H54 (cell line): ENCODE results near the gene RPL32.
"Not testable (repeated sequence)": the region's sequence is repeated elsewhere in the genome, so short reads cannot be mapped to it uniquely, and the experiment has no call there.

Experiments
- DNase-seq: peaks from one replicate; pipeline ENCODE4 v3.0.0; 2011; ENCODE audit warnings: low spot score, mixed read lengths; ENCODE audit not compliant: insufficient read length
- FAIRE-seq: peaks from 3 replicates; lab custom pipeline; 2011; peaks lifted over from hg19 to GRCh38; lab: Jason Lieb, UNC
- POLR2A ChIP-seq: IDR thresholded peaks from 2 replicates; pipeline ENCODE4 v1.6.1; 2011; ENCODE audit warnings: low read depth, mild to moderate bottlenecking, low read length

The RPL32 gene

DNA sequence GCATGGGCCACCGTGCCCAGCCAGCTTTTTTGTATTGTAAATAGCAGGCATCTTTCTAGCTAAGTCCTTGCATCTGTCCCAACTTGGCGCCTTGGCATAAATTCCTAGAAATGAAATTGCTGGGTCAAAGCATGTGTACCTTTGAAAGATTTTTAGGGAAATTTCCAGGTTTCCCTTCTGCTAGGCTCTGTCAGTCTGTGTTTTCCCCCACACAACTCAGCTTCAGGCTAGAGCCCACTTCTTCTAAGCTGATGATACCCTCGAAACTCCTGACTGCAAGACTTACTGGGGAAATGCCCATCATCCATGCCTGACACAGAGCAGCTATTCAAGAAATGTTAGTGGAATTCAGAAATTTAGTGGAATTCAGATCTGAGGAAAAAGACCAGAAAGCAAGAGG lies 10.8 kb upstream of the RPL32 start:
- TF ChIP-seq POLR2A: no peak
- FAIRE-seq: no peak
- DNase-seq: no peak

DNA sequence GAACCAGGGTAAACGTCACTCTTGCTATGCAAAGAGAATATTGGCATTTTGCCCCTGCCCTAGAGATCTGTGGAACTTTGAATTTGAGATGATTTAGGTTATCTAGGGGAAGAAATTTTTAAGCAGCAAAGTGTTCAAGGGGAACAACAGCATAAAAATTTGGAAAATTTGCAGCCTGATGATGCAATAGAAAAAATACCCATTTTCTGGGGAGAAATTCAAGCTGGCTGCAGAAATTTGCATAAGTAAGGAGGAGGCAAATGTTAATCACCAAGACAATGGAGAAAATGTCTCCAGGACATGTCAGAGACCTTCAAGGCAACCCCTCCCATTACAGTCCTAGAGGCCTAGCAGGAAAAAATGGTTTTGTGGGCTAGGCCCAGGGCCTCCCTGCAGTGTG lies 4.4 kb upstream of the RPL32 start:
- no peak for FAIRE-seq
- no peak for DNase-seq
- no peak for TF ChIP-seq POLR2A

DNA sequence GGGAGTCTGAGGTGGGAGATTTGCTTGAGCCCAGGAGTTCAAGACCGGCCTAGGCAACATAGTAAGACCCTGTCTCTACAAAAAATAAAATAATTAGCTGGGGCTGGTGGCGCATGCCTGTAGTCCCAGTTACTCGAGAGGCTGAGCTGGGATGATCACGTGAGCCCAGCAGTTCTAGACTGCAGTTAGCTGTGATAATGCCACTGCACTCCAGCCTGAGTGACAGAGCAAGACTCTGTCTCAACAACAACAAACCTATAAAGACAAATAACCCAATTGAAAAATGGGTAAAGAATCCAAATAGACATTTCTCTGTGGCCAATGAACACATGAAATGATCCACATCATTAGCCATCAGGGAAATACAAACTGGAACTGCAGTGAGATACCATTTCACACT lies 1.1 kb upstream of the RPL32 start:
- FAIRE-seq (no peak), DNase-seq (no peak)
- no peak for TF ChIP-seq POLR2A

DNA sequence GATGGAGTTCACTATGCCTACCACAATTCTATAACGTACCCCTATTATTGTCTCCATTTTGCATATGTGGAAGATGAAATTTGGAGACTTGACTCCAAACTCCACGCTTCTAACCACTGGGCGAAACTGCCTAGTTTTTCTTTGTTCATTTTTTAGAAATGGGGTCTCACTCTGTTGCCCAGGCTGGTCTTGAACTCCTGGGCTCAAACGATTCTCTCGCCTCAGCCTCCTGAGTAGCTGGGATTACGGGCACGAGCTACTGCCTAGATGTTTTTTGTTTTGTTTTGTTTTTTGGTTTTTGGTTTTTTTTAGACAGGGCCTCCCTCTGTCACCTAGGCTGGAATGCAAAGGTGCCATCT lies 584 bp upstream of the RPL32 start:
- no peak for TF ChIP-seq POLR2A
- FAIRE-seq (no peak), DNase-seq (no peak)

- FAIRE-seq (no peak), DNase-seq (no peak)
- no peak for TF ChIP-seq POLR2A
Measured at GRCh38 chr3:12840591-12841148, 695 bp downstream of the RPL32 start.

DNA sequence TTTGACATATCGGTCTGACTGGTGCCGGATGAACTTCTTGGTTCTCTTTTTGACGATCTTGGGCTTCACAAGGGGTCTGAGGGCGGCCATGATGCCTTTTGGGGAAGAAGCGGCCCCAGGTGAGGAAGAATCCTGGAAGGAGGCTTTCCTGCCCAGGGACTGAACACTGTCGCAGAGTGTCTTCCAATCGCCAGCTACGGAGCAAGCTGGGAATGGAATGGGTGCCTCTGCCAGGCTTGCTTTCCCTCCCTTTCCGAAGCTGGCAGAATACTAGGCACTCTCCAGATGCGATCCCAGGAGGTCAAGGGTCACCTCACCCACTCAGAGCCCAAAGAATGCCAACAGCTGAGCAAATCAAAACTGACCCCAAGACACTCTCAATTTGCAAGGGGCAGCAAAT lies 1.2 kb downstream of the RPL32 start:
- not testable (repeated sequence) for FAIRE-seq, DNase-seq

DNA sequence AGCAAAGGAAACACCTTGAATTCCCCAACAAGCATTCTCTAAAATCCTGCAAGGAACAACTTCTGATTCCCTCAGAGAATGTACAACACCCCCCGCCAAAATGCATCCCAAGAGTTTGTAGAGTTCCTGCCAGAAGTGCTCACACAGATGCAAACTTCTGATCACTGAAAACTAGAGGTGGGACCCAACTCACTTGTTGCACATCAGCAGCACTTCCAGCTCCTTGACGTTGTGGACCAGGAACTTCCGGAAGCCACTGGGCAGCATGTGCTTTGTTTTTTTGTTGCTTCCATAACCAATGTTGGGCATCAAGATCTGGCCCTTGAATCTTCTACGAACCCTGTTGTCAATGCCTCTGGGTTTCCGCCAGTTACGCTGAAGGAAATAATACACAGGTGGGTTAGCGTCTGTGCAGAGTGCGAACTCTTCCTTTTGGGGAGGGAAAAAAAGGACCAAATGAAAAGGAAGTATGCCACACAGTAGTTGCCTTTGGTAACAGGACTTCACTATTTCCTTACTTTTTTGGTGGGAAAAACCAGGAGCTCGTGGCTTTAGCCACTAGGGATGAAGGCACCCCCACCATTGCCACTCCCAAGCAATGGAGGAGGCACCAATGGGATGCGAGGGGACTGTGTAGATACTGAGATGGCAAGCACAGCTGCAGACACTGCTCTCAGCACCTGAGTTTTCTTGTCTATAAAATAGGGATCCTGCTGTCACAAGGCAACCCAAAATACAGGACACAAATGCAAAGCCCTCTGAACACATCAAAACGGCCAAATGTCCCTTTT lies 2.0 kb downstream of the RPL32 start:
- no peak for TF ChIP-seq POLR2A
- FAIRE-seq: no peak
- no peak for DNase-seq

GRCh38 chr3:12838179-12838965 lies 3.0 kb downstream of the RPL32 start:
- DNase-seq (no peak), FAIRE-seq (no peak)
- no peak for TF ChIP-seq POLR2A

DNA sequence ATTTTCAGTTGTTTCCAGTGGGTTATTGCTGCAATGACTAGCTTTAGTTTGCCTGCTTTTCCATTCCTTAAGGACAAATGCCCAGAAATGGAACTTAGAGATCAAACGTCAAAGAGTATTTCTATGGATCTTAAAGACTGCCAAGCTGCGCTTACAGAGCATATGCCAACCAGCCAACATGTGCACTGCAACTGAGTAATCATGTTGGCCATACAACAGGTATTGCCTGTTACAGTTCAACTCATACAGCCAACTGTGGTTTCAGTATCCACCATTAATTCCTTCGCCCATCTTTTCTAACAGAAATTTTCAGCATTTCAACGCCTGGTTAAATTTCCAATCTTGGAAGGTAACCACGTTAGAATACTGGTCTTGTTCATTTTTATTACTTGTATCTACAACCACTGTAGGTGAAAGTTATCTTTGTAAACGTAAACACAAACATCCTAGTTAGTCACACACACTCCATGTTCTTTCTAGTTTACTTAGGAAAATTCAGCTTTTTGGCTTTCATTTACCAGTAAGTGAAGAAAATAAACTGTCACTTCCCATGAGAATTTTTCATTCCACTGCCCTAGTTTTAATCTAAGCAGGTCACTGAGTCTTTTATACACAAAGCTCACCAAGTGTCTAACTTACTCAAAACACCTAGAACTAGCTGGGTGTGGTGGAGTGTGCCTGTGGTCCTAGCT lies 3.9 kb downstream of the RPL32 start:
- no peak for TF ChIP-seq POLR2A
- no peak for DNase-seq
- FAIRE-seq: no peak

GRCh38 chr3:12835052-12835665 lies 6.2 kb downstream of the RPL32 start:
- TF ChIP-seq POLR2A: no peak
- no peak for FAIRE-seq

DNA sequence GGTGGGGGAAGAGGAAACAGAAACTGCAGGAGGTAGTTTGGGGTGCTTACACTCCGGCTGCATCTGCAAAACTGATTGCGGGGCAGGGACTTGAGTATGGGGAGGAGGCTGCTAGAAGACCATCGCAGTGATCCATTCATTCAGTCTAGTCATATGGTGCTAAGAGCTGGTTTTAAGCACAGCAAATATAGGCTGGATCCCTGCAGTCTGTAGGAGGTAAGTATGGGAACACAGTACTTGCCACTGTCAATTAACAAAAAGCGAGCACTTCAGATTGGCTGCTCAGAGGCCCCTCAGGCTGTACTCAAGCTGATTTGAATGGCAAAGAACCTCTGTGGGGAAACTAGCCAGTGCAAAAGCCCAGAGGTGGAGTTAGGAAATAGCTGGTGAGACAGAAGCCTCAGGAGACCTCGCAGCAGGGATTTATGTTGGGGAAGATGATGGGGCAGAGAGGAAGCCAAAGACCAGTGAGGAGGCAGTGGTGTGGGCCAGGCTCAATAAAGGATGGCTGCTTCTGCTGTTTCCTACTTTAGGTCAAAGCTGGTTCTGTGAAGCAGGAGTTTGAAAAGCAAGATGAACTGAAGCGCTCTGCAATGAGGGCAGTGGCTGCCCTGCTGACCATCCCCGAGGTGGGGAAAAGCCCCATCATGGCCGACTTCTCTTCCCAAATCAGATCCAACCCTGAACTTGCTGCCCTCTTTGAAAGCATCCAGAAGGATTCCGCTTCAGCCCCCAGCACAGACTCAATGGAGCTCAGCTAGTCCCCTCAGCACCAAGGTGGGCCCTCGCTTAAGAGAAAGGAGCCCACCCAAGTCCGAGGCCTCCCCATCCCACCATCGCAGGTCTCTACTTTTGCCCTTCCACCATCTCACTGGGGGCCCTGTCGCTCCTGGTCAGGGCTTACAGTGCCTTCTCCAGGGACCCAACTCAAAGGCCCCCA lies 7.9 kb downstream of the RPL32 start:
- TF ChIP-seq POLR2A: no peak
- DNase-seq: no peak
- no peak for FAIRE-seq

More at GRCh38 chr3:12835052-12835665, 6.2 kb downstream of the RPL32 start:
- DNase-seq: no peak

DNA sequence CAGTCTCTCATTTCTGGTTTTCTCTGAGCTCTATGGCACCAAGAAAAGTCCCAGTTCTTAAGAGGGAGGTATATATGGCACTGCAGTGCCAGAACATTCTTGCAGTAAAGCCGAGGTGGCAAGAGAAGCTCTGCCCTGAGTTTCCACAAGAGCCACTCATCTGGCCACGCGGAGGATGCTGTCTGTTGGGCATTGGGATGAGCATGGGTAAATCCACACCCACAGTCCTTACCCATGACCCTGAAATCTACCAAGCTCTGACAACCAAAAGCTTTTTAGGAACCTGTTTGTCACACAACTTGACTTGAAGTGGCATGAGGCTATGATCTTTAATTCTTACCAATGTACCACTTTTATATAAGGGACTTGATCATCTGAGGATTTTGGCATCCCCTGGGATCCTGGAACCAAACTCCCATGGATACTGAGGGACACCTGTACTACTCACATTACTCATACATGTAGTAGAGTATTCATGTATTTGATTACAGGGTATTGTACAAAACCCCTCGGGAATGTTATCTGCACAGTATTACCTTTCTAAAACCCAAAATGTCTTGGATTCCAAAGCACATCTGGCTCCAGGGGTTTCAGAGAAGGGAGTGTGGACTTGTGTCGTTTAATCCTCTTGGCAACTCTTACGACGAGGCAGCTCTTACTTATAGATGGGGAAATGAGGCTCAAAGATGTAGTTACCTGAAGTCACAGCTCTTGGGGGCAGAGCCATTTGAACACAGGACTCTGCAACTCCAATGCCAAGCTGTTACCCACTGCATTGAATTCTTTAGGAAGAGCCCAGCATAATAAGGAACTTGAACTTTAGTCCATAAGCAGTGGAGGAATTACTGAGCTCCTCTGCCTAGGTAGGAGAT lies 8.8 kb downstream of the RPL32 start:
- no peak for TF ChIP-seq POLR2A
- no peak for DNase-seq
- FAIRE-seq: no peak
